Measurements from ENCODE around the gene KRTAP3-2. TPM values are rescaled to one million over a fixed set of nuclear protein-coding genes. Genes with fewer than 3 reads are reported as not detected.

Gene KRTAP3-2
- total RNA-seq, 2 experiments from 2014 or later = not detected

GRCh38 chr17:40952661-40953060 lies 47.0 kb downstream of the KRTAP3-2 start:
- no peak overlapping the region for H3K27ac Mint-ChIP-seq
- DNase-seq = peak in 1 of 14 experiments; percentile 23
- intact Hi-C loops (cut with DNase I, micrococcal nuclease) = no loop called here
- ATAC-seq (ENCODE audit: poor library complexity) = no peak
- no peaks in the 10 kb centered on the region for H3K4me1 Mint-ChIP-seq (ENCODE audit: low read depth)
- H3K27me3 Mint-ChIP-seq = peaks cover 80% of the 10 kb centered on the region
- Histone ChIP-seq H3K27me3 (ENCODE audit: control insufficient read depth in 1 of 2, insufficient read depth in 2 of 2, low read length in 2 of 2) (peaks cover 5 to 23% of the 10 kb centered on the region in 2 experiments), H3K27ac (ENCODE audit: low read depth in 1 of 2, low read length in 2 of 2) (no peak overlapping the region), H3K36me3 (ENCODE audit: insufficient read depth, low read length) (no peaks in the 10 kb centered on the region), H3K9me3 (ENCODE audit: control insufficient read depth in 1 of 2, insufficient read depth in 1 of 2, low read length in 2 of 2) (no peaks in the 10 kb centered on the region), H3K4me1 (ENCODE audit: insufficient read depth, low read length) (no peaks in the 10 kb centered on the region), H3K4me3 (ENCODE audit: low read length) (no peak overlapping the region)
- ChIA-PET CTCF (no interaction called here), POLR2A (no interaction called here)
- H3K36me3 Mint-ChIP-seq (ENCODE audit: low read depth) = no peaks in the 10 kb centered on the region
- H3K4me3 Mint-ChIP-seq = no peak overlapping the region
- no peaks in the 10 kb centered on the region for H3K9me3 Mint-ChIP-seq
- no peak for TF ChIP-seq CTCF (IDR thresholded peaks at IDR 0.05)

- DNase-seq (no peak), ATAC-seq (ENCODE audit: poor library complexity) (no peak)
- Histone ChIP-seq H3K4me1 (ENCODE audit: insufficient read depth, low read length) (no peaks in the 10 kb centered on the region), H3K27ac (ENCODE audit: low read depth in 1 of 2, low read length in 2 of 2) (no peak overlapping the region), H3K9me3 (ENCODE audit: control insufficient read depth in 1 of 2, insufficient read depth in 1 of 2, low read length in 2 of 2) (no peaks in the 10 kb centered on the region), H3K27me3 (ENCODE audit: control insufficient read depth in 1 of 2, insufficient read depth in 2 of 2, low read length in 2 of 2) (peaks cover 7 to 26% of the 10 kb centered on the region in 2 experiments), H3K4me3 (ENCODE audit: low read length) (no peak overlapping the region), H3K36me3 (ENCODE audit: insufficient read depth, low read length) (no peaks in the 10 kb centered on the region)
- no peak for TF ChIP-seq CTCF (IDR thresholded peaks at IDR 0.05)
- peaks cover 83% of the 10 kb centered on the region for H3K27me3 Mint-ChIP-seq
- H3K4me1 Mint-ChIP-seq (ENCODE audit: low read depth) = no peaks in the 10 kb centered on the region
- no peaks in the 10 kb centered on the region for H3K36me3 Mint-ChIP-seq (ENCODE audit: low read depth)
- H3K9me3 Mint-ChIP-seq = no peaks in the 10 kb centered on the region
- POLR2A ChIA-PET = no interaction called here
- no peak overlapping the region for H3K27ac Mint-ChIP-seq
- CTCF ChIA-PET = no interaction called here
- H3K4me3 Mint-ChIP-seq = no peak overlapping the region
- intact Hi-C loops (cut with DNase I, micrococcal nuclease) = no loop called here
Measured at GRCh38 chr17:40952154-40952553, 47.6 kb downstream of the KRTAP3-2 start.

- no peak for TF ChIP-seq CTCF (IDR thresholded peaks at IDR 0.05)
- Mint-ChIP-seq H3K36me3 (ENCODE audit: low read depth) (no peaks in the 10 kb centered on the region), H3K9me3 (no peaks in the 10 kb centered on the region), H3K27ac (no peak overlapping the region), H3K4me3 (no peak overlapping the region), H3K4me1 (ENCODE audit: low read depth) (no peaks in the 10 kb centered on the region), H3K27me3 (peaks cover 86% of the 10 kb centered on the region)
- no peak overlapping the region for H3K4me3 ChIP-seq (ENCODE audit: low read length)
- no peaks in the 10 kb centered on the region for H3K36me3 ChIP-seq (ENCODE audit: insufficient read depth, low read length)
- intact Hi-C loops (cut with DNase I, micrococcal nuclease) = no loop called here
- H3K9me3 ChIP-seq (ENCODE audit: control insufficient read depth in 1 of 2, insufficient read depth in 1 of 2, low read length in 2 of 2) = no peaks in the 10 kb centered on the region
- ChIA-PET CTCF (no interaction called here), POLR2A (no interaction called here)
- no peak overlapping the region for H3K27ac ChIP-seq (ENCODE audit: low read depth in 1 of 2, low read length in 2 of 2)
- no peaks in the 10 kb centered on the region for H3K4me1 ChIP-seq (ENCODE audit: insufficient read depth, low read length)
- DNase-seq = no peak
- ATAC-seq (ENCODE audit: poor library complexity) = no peak
- peaks cover 9 to 33% of the 10 kb centered on the region in 2 experiments for H3K27me3 ChIP-seq (ENCODE audit: control insufficient read depth in 1 of 2, insufficient read depth in 2 of 2, low read length in 2 of 2)
Measured at GRCh38 chr17:40951011-40951622, 48.6 kb downstream of the KRTAP3-2 start.
